Prostate gland (tissue), 2 donors: ENCODE measurements around the gene LPP.

ENCODE experiments used
- POLR2AphosphoS5 ChIP-seq: sonication (generic); formaldehyde crosslinking; IDR thresholded peaks from one replicate; pipeline ENCODE4 v1.6.1; 2017; ENCODE audit warnings: antibody characterized with exemption
- TF ChIP-seq, protein P1 (sequence below), 4 experiments: fragments of 200-600 bp in 2 of 4; fragments of 450-650 bp in 2 of 4; sonication (generic) in 2 of 4; IDR thresholded peaks; 1 replicate in 3 of 4; 2 replicates in 1 of 4; pipeline ENCODE4 v1.5.1; 2016 to 2019; ENCODE audit warnings: antibody characterized with exemption in 4 of 4, mild to moderate bottlenecking in 2 of 4, moderate library complexity in 2 of 4

DNA sequence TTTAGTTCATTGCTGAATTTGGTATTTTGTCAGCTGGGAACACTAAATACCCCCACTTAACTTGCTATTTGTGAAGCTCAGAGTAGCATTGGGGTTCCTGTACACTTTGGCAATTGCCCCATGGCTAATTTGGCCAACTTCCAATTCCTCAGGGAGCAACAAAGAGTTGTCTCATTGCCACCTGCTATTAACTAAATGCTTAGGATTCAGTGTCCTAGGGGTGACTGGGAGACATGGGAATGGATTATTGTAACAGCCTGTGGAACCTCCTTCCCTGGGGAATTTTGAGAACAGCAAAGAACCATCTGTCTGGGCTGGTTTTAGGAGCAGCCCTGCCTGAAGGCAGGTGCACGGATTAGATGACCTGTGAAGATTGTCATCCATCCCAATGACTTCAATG is 580.4 kb downstream of the LPP start:
- TF ChIP-seq, protein P1, sequence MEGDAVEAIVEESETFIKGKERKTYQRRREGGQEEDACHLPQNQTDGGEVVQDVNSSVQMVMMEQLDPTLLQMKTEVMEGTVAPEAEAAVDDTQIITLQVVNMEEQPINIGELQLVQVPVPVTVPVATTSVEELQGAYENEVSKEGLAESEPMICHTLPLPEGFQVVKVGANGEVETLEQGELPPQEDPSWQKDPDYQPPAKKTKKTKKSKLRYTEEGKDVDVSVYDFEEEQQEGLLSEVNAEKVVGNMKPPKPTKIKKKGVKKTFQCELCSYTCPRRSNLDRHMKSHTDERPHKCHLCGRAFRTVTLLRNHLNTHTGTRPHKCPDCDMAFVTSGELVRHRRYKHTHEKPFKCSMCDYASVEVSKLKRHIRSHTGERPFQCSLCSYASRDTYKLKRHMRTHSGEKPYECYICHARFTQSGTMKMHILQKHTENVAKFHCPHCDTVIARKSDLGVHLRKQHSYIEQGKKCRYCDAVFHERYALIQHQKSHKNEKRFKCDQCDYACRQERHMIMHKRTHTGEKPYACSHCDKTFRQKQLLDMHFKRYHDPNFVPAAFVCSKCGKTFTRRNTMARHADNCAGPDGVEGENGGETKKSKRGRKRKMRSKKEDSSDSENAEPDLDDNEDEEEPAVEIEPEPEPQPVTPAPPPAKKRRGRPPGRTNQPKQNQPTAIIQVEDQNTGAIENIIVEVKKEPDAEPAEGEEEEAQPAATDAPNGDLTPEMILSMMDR (IDR thresholded peaks at IDR 0.05), result no peak
- no peak for TF ChIP-seq POLR2AphosphoS5
